Stimulated activated CD8-positive, alpha-beta memory T cell treated with anti-CD3 and anti-CD28 coated beads, Interleukin-12 subunit alpha, Interleukin-12 subunit beta, amount 100 ng/mL, for 4 hours (primary cell): Measurements from ENCODE around the gene PSMD12.
"Not testable (repeated sequence)": the region's sequence is repeated elsewhere in the genome, so short reads cannot be mapped to it uniquely, and the experiment has no call there.

Source experiments
- DNase-seq: peaks from one replicate; pipeline ENCODE4 v3.0.0-alpha.2; 2020; ENCODE audit warnings: low read depth

The PSMD12 gene

DNA sequence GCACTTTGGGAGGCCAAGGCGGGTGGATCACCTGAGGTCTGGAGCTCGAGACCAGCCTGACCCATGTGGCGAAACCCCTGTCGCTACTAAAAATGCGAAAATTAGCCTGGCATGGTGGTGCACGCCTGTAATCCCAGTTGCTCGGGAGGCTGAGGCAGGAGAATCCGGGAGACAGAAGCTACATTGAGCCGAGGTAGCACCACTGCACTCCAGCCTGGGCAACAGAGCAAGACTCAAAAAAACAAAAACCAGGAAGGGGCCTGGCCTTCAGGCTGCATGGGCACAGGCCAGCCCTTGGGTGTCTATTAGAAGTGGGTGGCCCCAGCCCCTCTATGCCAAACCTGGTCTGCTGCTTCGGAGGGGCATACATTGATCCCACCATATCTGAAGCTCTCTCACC lies 56.0 kb downstream of the PSMD12 start:
- no peak for DNase-seq

DNA sequence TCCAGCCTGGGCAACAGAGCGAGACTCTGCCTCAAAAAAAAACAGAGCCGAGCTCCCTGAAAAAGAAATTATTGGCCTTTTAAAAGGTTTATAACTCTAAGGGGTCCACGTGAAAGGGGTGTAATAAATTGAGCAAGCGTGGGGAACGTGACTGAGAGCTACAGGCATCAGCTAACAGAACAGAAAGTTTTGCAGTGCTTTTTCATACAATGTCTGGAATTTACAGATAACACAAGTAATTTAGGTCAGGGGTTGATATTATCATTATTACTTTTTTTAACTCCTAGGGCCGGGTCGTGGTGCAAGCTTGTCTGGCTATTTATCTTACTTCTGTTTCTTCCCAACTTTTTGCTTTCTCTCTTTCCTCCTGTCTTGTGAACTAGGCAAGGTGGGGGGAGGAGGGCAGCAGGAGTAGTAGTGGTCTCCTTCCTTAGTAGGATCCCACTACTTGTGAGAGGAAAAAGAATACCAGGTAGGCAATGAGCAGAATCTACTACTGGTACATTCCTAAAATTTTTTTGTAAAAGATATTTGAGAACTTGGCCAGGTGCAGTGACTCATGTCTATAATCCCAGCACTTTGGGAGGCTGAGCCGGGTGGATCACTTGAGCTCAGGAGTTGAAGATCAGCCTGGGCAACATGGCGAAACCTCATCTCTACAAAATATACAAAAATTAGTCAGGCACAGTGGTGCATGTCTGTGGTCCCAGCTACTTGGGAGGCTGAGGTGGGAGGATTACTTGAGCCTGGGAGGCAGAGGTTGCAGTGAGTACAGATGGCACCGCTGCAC lies 60.7 kb downstream of the PSMD12 start:
- DNase-seq = not testable (repeated sequence)

DNA sequence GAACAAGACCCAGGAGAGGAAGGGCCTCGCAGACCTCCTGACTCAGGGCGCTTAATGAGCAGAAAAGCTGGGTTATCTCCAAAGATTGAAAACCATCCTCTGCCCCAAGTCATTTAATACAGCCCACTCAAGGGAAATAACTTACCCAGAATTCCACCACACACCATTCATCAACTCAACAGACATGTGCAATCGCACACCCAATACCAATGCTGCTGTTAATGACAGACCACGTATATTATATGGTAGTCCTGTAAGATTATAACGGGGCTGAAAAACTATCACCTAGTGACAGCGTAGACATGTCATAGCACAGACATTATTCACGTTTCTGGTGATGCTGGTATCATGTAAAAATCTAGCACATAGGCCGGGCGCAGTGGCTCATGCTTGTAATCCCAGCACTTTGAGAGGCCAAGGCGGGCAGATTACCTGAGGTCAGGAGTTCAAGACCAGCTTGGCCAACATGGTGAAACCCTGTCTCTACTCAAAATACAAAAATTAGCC lies 68.9 kb downstream of the PSMD12 start:
- DNase-seq = no peak

DNA sequence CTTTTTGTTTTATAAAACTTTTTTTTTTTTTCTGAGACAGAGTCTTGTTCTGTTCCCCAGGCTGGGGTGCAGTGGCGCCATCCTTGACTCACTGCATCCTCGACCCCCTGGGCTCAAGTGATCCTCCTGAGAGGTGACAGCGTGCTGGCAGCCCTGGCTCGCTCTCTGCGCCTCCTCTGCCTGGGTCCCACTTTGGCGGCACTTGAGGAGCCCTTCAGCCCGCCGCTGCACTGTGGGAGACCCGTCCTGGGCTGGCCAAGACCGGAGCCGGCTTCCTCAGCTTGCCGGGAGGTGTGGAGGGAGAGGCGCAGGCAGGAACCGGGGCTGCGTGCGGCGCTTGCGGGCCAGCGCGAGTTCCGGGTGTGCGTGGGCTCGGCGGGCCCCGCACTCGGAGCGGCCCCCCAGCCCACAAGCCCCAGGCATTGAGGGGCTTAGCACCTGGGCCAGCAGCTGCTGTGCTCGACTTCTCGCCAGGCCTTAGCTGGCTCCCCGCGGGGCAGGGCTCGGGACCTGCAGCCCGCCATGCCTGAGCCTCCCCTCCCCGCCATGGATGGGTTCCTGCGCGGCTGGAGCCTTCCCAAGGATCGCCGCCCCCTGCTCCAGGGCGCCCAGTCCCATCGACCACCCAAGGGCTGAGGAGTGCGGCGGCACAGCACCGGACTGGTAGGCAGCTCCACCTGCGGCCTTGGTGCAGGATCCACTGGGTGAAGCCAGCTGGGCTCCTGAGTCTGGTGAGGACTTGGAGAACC lies 71.8 kb downstream of the PSMD12 start:
- DNase-seq = no peak

DNA sequence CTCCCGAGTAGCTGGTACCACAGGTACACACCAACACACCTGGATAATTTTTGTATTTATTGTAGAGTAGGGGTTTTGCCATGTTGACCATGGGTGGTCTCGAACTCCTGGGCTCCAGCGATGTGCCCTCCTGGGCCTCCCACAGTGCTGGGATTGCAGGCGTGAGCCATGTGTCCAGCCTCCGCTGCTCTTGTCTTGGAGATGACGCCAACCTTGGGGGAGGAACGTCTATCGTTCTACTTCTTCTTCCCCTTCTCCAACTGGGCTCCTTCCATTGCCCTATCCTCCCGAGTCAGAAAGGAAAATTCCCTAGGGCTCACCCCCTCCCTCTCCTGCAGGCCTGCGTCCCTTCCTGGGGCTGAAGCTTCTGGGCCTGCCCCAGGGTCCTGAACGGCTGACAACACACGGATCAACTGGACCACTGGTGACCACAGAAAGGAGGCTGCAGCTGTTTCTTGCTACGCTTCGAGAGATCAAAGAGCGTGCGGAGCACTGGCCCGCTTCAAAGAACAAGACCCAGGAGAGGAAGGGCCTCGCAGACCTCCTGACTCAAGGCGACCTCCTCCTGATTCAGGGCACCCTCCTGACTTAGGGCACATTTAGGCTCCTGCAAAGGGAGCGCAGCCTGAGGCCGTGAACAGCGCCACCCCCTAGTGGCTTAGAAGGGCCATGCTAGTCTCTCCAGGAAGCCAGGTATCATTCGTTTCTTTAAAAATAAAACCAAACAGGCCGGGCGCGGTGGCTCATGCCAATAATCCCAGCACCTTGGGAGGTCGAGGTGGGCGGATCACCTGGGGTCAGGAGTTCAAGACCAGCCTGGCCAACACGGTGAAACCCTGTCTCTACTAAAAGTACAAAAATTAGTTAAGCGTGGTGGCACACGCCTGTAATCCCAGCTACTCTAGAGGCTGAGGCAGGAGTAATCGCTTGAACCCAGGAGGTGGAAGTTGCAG lies 72.8 kb downstream of the PSMD12 start:
- peak; percentile 31 for DNase-seq

DNA sequence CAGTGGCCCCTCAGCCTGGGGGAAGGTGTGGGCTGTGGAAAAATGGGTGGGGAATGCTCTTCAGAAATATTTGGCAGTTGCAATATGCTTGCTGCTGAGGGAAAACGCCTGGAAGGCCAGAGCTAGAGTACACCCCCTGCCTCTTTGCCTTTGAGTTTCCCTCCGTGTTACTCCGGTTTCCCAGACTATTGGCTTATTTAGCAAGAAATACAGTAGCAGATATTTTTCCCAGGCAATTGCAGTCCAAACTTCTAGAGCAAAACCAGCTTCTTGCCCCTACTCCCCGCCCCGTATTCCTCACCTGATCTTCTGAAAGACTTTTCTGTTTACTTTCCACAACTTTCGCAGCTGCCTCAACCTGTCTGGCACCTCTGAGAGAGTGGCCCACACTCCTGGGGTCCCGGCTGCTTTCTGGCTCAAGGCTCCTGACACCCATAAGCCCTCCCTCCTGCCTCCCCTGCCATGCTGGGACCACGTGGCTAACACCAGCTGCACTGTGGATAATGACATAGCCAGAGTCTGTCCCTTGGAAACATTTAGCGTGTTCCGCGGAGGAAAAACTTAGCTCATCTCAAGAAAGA lies 75.6 kb downstream of the PSMD12 start:
- DNase-seq = no peak

DNA sequence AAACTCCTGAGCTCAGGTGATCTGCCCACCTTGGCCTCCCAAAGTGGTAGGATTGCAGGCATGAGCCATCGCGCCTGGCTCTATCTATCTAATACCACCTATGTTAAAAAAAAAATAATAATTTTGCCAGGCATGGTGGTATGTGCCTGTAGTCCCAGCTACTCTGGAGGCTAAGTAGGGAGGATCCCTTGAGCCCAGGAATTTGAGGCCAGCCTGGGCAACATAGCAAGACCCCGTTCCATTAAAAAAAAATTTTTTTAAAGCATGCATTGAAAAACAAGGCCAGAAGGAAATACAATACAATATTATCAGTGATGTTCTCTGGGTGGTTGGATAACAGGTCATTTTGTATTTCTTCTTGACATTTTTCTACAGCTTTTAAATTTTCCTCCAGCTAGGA lies 76.1 kb downstream of the PSMD12 start:
- DNase-seq = no peak

DNA sequence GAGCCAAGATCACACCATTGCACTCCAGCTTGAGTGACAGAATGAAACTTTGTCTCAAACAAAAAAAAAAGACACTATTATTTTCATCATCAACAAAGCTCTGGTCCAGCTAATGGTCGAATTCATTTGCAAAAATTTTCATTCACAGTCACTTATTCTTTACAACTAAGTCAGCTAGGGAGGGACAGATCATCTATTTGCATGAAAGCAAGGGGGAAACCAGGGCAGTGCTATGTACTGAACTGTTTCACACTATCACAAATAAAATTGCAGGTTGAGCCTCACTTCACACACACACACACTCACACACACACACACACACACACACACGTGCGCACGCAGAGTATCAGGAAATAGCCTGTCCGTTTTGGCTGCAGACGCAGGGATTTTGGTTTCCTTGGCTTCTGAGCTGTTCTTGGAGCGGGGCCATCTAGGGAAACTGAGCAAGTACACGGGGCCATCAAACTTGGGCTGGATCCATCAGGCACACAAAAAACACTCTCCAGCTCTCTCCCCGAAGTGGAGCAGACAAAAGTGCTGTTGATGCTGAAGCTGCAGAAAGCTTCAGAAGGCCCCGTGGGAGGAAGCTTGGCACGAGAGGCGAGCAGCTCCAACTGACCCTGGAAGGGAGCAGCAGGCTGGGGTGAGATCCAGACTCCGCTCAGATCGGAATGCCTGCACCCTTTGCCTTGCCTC lies 77.0 kb downstream of the PSMD12 start:
- no peak for DNase-seq
